HEK293 (cell line): ENCODE measurements around the gene TMEM250.
A peak's percentile ranks its signal among the peaks of the same experiment; 100 is the strongest.

ENCODE experiments used
- CTCF ChIA-PET: fragments of 350-600 bp; formaldehyde crosslinking; extraction: SDS; loops from one replicate; lab custom pipeline; 2021; ENCODE audit warnings: antibody characterized with exemption; lab: Yijun Ruan, JAX
- POLR2A ChIA-PET: fragments of 300-600 bp; formaldehyde crosslinking; extraction: SDS; loops from one replicate; lab custom pipeline; 2020; ENCODE audit warnings: antibody characterized with exemption, inconsistent platforms; lab: Yijun Ruan, JAX
- H3K27ac ChIP-seq: fragments of 200-500 bp; sonication (Bioruptor generic); 2 replicates; pipeline ENCODE4 v1.5.1; 2014; ENCODE audit warnings: low read depth, low read length, control low read depth, inconsistent platforms; ENCODE audit errors: extremely low read depth
- H3K36me3 ChIP-seq, 2 experiments: fragments of 200-500 bp in 1 of 2; sonication (Bioruptor generic) in 1 of 2; 1 replicate in 1 of 2; 2 replicates in 1 of 2; pipeline ENCODE4 v1.5.1; 2014 to 2017; ENCODE audit warnings: inconsistent platforms in 2 of 2, low read length in 2 of 2; ENCODE audit not compliant: control insufficient read depth in 2 of 2, insufficient read depth in 1 of 2
- H3K4me1 ChIP-seq: fragments of 200-500 bp; sonication (Bioruptor generic); 2 replicates; pipeline ENCODE4 v1.5.1; 2014; ENCODE audit warnings: mild to moderate bottlenecking, low read length, inconsistent platforms; ENCODE audit not compliant: control insufficient read depth, insufficient read depth
- H3K4me3 ChIP-seq: 2 replicates; pipeline ENCODE4 v1.5.1; 2011; ENCODE audit warnings: low read depth, mild to moderate bottlenecking, control low read depth, low read length, moderate library complexity
- H3K9me3 ChIP-seq: fragments of 200-500 bp; sonication (Bioruptor generic); 2 replicates; pipeline ENCODE4 v1.5.1; 2014; ENCODE audit warnings: low read depth, low read length, inconsistent platforms; ENCODE audit not compliant: control insufficient read depth, insufficient read depth
- HIC1 ChIP-seq: fragments of 450-650 bp; formaldehyde crosslinking; IDR thresholded peaks from 2 replicates; pipeline ENCODE4 v1.5.1; 2016; ENCODE audit warnings: missing biosample characterization, missing genetic modification characterization
- KLF10 ChIP-seq: fragments of 450-650 bp; IDR thresholded peaks from 2 replicates; pipeline ENCODE4 v1.5.1; 2018; ENCODE audit warnings: missing biosample characterization, mild to moderate bottlenecking, missing genetic modification characterization
- PATZ1 ChIP-seq: fragments of 450-650 bp; formaldehyde crosslinking; IDR thresholded peaks from 2 replicates; pipeline ENCODE4 v1.5.1; 2016; ENCODE audit warnings: missing biosample characterization, missing genetic modification characterization
- PRDM10 ChIP-seq: fragments of 450-650 bp; formaldehyde crosslinking; IDR thresholded peaks from 2 replicates; pipeline ENCODE4 v1.5.1; 2016; ENCODE audit warnings: missing biosample characterization, missing genetic modification characterization
- ZBTB26 ChIP-seq: fragments of 450-650 bp; formaldehyde crosslinking; optimal IDR thresholded peaks from 2 replicates; pipeline ENCODE3; 2016; ENCODE audit warnings: missing biosample characterization, mild to moderate bottlenecking, missing genetic modification characterization
- ZBTB8A ChIP-seq: fragments of 450-650 bp; formaldehyde crosslinking; IDR thresholded peaks from 2 replicates; pipeline ENCODE4 v1.5.1; 2016; ENCODE audit warnings: missing biosample characterization, missing genetic modification characterization
- ZIC2 ChIP-seq: fragments of 450-650 bp; formaldehyde crosslinking; IDR thresholded peaks from 2 replicates; pipeline ENCODE4 v1.5.1; 2016; ENCODE audit warnings: missing biosample characterization, missing genetic modification characterization
- ZNF138 ChIP-seq: fragments of 450-650 bp; formaldehyde crosslinking; IDR thresholded peaks from 2 replicates; pipeline ENCODE4 v1.5.1; 2016; ENCODE audit warnings: missing biosample characterization, missing genetic modification characterization, borderline replicate concordance
- ZNF175 ChIP-seq: fragments of 450-650 bp; formaldehyde crosslinking; IDR thresholded peaks from 2 replicates; pipeline ENCODE4 v1.5.1; 2016; ENCODE audit warnings: missing biosample characterization, missing genetic modification characterization
- ZNF248 ChIP-seq: fragments of 450-650 bp; formaldehyde crosslinking; IDR thresholded peaks from 2 replicates; pipeline ENCODE4 v1.5.1; 2017; ENCODE audit warnings: missing biosample characterization, missing genetic modification characterization
- ZNF280C ChIP-seq: fragments of 450-650 bp; formaldehyde crosslinking; IDR thresholded peaks from 2 replicates; pipeline ENCODE4 v1.5.1; 2016; ENCODE audit warnings: missing biosample characterization, missing genetic modification characterization
- ZNF341 ChIP-seq: fragments of 450-650 bp; formaldehyde crosslinking; IDR thresholded peaks from 2 replicates; pipeline ENCODE4; 2016; ENCODE audit warnings: low read depth, missing biosample characterization, missing genetic modification characterization
- ZNF600 ChIP-seq: fragments of 450-650 bp; formaldehyde crosslinking; IDR thresholded peaks from 2 replicates; pipeline ENCODE4 v1.5.1; 2016; ENCODE audit warnings: missing biosample characterization, missing genetic modification characterization
- ZNF621 ChIP-seq: fragments of 450-650 bp; formaldehyde crosslinking; IDR thresholded peaks from 2 replicates; pipeline ENCODE4 v1.5.1; 2017; ENCODE audit warnings: missing biosample characterization, missing genetic modification characterization
- ZNF623 ChIP-seq: fragments of 450-650 bp; formaldehyde crosslinking; IDR thresholded peaks from 2 replicates; pipeline ENCODE4 v1.5.1; 2016; ENCODE audit warnings: missing biosample characterization, missing genetic modification characterization
- ZNF670 ChIP-seq: fragments of 450-650 bp; formaldehyde crosslinking; IDR thresholded peaks from 2 replicates; pipeline ENCODE4 v1.5.1; 2016; ENCODE audit warnings: missing biosample characterization, missing genetic modification characterization, low read depth
- ZNF707 ChIP-seq: fragments of 450-650 bp; formaldehyde crosslinking; IDR thresholded peaks from 2 replicates; pipeline ENCODE4 v1.5.1; 2016; ENCODE audit warnings: missing biosample characterization, missing genetic modification characterization

The TMEM250 gene

GRCh38 chr9:136107155-136107952 lies 11.3 kb downstream of the TMEM250 start (continued):
- no peak for TF ChIP-seq PRDM10 (tag by site-specific recombination)
- TF ChIP-seq ZBTB26 (tag by site-specific recombination) = no peak
- TF ChIP-seq ZNF623 = no peak
- no peak for TF ChIP-seq ZNF670 (tag by site-specific recombination)
- no peak for TF ChIP-seq ZNF248 (tag by site-specific recombination)
- no peak for TF ChIP-seq ZNF138 (tag by site-specific recombination)

- no peak overlapping the region for H3K4me3 ChIP-seq
- 0 out of 2 replicates have a peak, but pooled peaks have one; percentile 12 for TF ChIP-seq ZIC2 (tag by site-specific recombination)
- no peak for TF ChIP-seq PATZ1 (tag by site-specific recombination)
- peak; percentile 51 for TF ChIP-seq HIC1 (tag by site-specific recombination)
- TF ChIP-seq KLF10 (tag by site-specific recombination) = no peak
- TF ChIP-seq ZNF621 = no peak
- 0 out of 2 replicates have a peak, but pooled peaks have one; percentile 21 for TF ChIP-seq ZNF600 (tag by site-specific recombination)
- peak; percentile 84 for TF ChIP-seq ZNF341 (tag by site-specific recombination)
- no peak for TF ChIP-seq ZNF707 (tag by site-specific recombination)
- peak; percentile 64; the same call in 1 of the 2 replicates for TF ChIP-seq ZBTB8A
- no peak for TF ChIP-seq ZNF280C (tag by site-specific recombination)
- TF ChIP-seq ZNF175 (tag by site-specific recombination) = no peak
- TF ChIP-seq, all 188 proteins: peak for 5
- POLR2A ChIA-PET = interaction anchor here (7.9 kb wide), 1 partner anchor 9 kb away, joined by 84 read pairs; the partner anchor contains the start of gene NACC2
- CTCF ChIA-PET = interaction anchor here (0.7 to 1.4 kb wide), 2 partner anchors 17 to 502 kb away, joined by 3 to 5 read pairs; no protein-coding TSS in a partner anchor
- Histone ChIP-seq H3K9me3 (no peaks in the 10 kb centered on the region), H3K4me1 (peaks cover 8% of the 10 kb centered on the region; the same call in 1 of the 2 replicates), H3K36me3 (no peaks in the 10 kb centered on the region), H3K27ac (no peak overlapping the region)
These were observed 13.1 kb downstream of the TMEM250 start for GRCh38 chr9:136105398-136106135.
